Panc1 (cell line): ENCODE measurements around the gene ASB1.

ENCODE experiments used
- POLR2AphosphoS5 ChIP-seq: IDR thresholded peaks from 2 replicates; pipeline ENCODE4 v1.6.1; 2012; ENCODE audit warnings: mild to moderate bottlenecking, low read depth, low read length, moderate library complexity
- TCF7L2 ChIP-seq: IDR thresholded peaks from 2 replicates; pipeline ENCODE4 v1.6.1; 2011; ENCODE audit warnings: mild to moderate bottlenecking, low read depth, low read length, inconsistent platforms
- TF ChIP-seq, protein P1 (sequence below): fragments of 450-650 bp; IDR thresholded peaks from 2 replicates; pipeline ENCODE4 v1.5.1; 2017; ENCODE audit warnings: mild to moderate bottlenecking
- TF ChIP-seq, protein P2 (sequence below), 2 experiments: IDR thresholded peaks; 2 replicates each; pipeline ENCODE4 v1.6.1; 2011 to 2012; ENCODE audit warnings: low read depth in 2 of 2, control low read depth in 1 of 2, low read length in 1 of 2, mild to moderate bottlenecking in 1 of 2, moderate library complexity in 1 of 2; ENCODE audit not compliant: insufficient read depth in 1 of 2

DNA sequence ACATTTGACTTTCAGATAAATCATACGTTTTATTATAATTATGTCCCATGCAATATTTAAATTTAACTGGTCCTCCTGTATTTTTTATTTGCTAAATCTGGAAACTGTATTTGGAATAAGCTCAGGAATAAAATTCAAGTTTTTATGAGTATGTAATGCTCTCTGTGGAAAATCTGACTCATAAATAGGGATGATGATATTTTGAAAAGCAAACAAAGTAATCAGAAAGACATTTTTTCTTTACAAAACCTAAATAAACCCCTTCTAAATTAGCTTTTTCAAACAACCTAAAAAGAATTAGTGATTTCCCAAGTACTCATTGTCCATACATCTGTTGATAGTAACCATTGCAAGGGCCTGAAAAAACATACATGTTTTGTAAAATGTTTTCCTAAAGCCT, 41.1 kb downstream of the ASB1 start:
- TF ChIP-seq POLR2AphosphoS5 = no peak
- TF ChIP-seq, protein P1, sequence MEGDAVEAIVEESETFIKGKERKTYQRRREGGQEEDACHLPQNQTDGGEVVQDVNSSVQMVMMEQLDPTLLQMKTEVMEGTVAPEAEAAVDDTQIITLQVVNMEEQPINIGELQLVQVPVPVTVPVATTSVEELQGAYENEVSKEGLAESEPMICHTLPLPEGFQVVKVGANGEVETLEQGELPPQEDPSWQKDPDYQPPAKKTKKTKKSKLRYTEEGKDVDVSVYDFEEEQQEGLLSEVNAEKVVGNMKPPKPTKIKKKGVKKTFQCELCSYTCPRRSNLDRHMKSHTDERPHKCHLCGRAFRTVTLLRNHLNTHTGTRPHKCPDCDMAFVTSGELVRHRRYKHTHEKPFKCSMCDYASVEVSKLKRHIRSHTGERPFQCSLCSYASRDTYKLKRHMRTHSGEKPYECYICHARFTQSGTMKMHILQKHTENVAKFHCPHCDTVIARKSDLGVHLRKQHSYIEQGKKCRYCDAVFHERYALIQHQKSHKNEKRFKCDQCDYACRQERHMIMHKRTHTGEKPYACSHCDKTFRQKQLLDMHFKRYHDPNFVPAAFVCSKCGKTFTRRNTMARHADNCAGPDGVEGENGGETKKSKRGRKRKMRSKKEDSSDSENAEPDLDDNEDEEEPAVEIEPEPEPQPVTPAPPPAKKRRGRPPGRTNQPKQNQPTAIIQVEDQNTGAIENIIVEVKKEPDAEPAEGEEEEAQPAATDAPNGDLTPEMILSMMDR = no peak
- TF ChIP-seq, protein P2, sequence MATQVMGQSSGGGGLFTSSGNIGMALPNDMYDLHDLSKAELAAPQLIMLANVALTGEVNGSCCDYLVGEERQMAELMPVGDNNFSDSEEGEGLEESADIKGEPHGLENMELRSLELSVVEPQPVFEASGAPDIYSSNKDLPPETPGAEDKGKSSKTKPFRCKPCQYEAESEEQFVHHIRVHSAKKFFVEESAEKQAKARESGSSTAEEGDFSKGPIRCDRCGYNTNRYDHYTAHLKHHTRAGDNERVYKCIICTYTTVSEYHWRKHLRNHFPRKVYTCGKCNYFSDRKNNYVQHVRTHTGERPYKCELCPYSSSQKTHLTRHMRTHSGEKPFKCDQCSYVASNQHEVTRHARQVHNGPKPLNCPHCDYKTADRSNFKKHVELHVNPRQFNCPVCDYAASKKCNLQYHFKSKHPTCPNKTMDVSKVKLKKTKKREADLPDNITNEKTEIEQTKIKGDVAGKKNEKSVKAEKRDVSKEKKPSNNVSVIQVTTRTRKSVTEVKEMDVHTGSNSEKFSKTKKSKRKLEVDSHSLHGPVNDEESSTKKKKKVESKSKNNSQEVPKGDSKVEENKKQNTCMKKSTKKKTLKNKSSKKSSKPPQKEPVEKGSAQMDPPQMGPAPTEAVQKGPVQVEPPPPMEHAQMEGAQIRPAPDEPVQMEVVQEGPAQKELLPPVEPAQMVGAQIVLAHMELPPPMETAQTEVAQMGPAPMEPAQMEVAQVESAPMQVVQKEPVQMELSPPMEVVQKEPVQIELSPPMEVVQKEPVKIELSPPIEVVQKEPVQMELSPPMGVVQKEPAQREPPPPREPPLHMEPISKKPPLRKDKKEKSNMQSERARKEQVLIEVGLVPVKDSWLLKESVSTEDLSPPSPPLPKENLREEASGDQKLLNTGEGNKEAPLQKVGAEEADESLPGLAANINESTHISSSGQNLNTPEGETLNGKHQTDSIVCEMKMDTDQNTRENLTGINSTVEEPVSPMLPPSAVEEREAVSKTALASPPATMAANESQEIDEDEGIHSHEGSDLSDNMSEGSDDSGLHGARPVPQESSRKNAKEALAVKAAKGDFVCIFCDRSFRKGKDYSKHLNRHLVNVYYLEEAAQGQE (IDR thresholded peaks at IDR 0.05; ENCODE audit: insufficient read depth in 1 of 2, low read depth in 2 of 2, low read length in 1 of 2) = no peak
- TF ChIP-seq TCF7L2 = no peak
